CD14-positive monocyte (primary cell): Measurements from ENCODE around the gene PHYHD1. TPM values are rescaled to one million over a fixed set of nuclear protein-coding genes. Genes with fewer than 3 reads are reported as not detected.

Experiments used
- DNase-seq, 3 donors: peaks; one replicate each; pipeline ENCODE4 v3.0.0-alpha.2; 2011 to 2022
- H2AFZ ChIP-seq: 2 replicates; pipeline ENCODE4 v1.6.0; 2012; ENCODE audit warnings: mild to moderate bottlenecking, low read depth, low read length, inconsistent platforms; ENCODE audit not compliant: insufficient read depth, poor library complexity, severe bottlenecking
- H3K27ac ChIP-seq, 2 donors: 1 replicate in 1 of 2; 2 replicates in 1 of 2; pipeline ENCODE4 v1.5.1; 2012 to 2013; ENCODE audit warnings: low read length in 2 of 2, control low read depth in 1 of 2, inconsistent platforms in 1 of 2, low read depth in 1 of 2, mild to moderate bottlenecking in 1 of 2
- H3K27me3 ChIP-seq, 2 donors: one replicate each; pipeline versions ENCODE4 v1.6.0 to v1.6.1; 2011 to 2013; ENCODE audit warnings: low read length in 2 of 2; ENCODE audit not compliant: control insufficient read depth in 2 of 2, insufficient read depth in 2 of 2
- H3K36me3 ChIP-seq, 2 donors: replicated peaks in 1 of 2; 1 replicate in 1 of 2; 2 replicates in 1 of 2; pipeline versions ENCODE4 v1.5.1 to v1.6.1; 2012 to 2013; ENCODE audit warnings: low read length in 2 of 2, control low read depth in 1 of 2, inconsistent platforms in 1 of 2, mild to moderate bottlenecking in 1 of 2; ENCODE audit not compliant: insufficient read depth in 2 of 2, control insufficient read depth in 1 of 2
- H3K4me1 ChIP-seq, 2 donors: 1 replicate in 1 of 2; 2 replicates in 1 of 2; pipeline versions ENCODE4 v1.5.1 to v1.6.1; 2012 to 2013; ENCODE audit warnings: low read length in 2 of 2, control low read depth in 1 of 2, inconsistent platforms in 1 of 2, mild to moderate bottlenecking in 1 of 2, moderate library complexity in 1 of 2; ENCODE audit not compliant: insufficient read depth in 2 of 2, control insufficient read depth in 1 of 2
- H3K4me2 ChIP-seq: replicated peaks from 2 replicates; pipeline ENCODE3; 2012; ENCODE audit warnings: low read length, moderate library complexity, mild to moderate bottlenecking; ENCODE audit not compliant: poor library complexity, severe bottlenecking; ENCODE audit errors: extremely low read depth
- H3K4me3 ChIP-seq, 3 experiments: fragments of 200-600 bp in 1 of 3; sonication (generic) in 1 of 3; replicated peaks in 1 of 3; 1 replicate in 2 of 3; 2 replicates in 1 of 3; pipeline ENCODE4 v1.5.1; 2011 to 2013; ENCODE audit warnings: low read length in 3 of 3, mild to moderate bottlenecking in 3 of 3, control low read depth in 2 of 3, low read depth in 2 of 3, inconsistent platforms in 1 of 3, moderate library complexity in 1 of 3
- H3K79me2 ChIP-seq: 2 replicates; pipeline ENCODE4 v1.6.0; 2012; ENCODE audit warnings: mild to moderate bottlenecking, control low read depth, inconsistent platforms, low read length, moderate library complexity; ENCODE audit not compliant: insufficient read depth
- H3K9ac ChIP-seq: 2 replicates; pipeline ENCODE4 v1.6.0; 2017; ENCODE audit warnings: low read length, mild to moderate bottlenecking; ENCODE audit not compliant: insufficient read depth, poor library complexity, severe bottlenecking
- H3K9me3 ChIP-seq, 2 donors: replicated peaks in 1 of 2; 1 replicate in 1 of 2; 2 replicates in 1 of 2; pipeline versions ENCODE4 v1.5.1 to v1.6.1; 2012 to 2013; ENCODE audit warnings: low read length in 2 of 2, control low read depth in 1 of 2; ENCODE audit not compliant: control insufficient read depth in 1 of 2, insufficient read depth in 1 of 2
- H4K20me1 ChIP-seq: 2 replicates; pipeline ENCODE4 v1.6.0; 2012; ENCODE audit warnings: mild to moderate bottlenecking, low read length, control low read depth, moderate library complexity; ENCODE audit not compliant: insufficient read depth
- H3K27ac Mint-ChIP-seq, 7 donors: one replicate each; pipeline ENCODE4 v1.8.0; 2020; ENCODE audit warnings: mild to moderate bottlenecking in 7 of 7, mixed read lengths in 7 of 7, moderate library complexity in 6 of 7, inconsistent platforms in 2 of 7
- H3K27me3 Mint-ChIP-seq, 3 donors: one replicate each; pipeline ENCODE4 v1.8.0; 2021 to 2022; ENCODE audit warnings: low read depth in 3 of 3, mild to moderate bottlenecking in 3 of 3, mixed read lengths in 3 of 3, moderate library complexity in 3 of 3, inconsistent platforms in 1 of 3
- H3K36me3 Mint-ChIP-seq, 2 donors: one replicate each; pipeline ENCODE4 v1.8.0; 2020; ENCODE audit warnings: mixed read lengths in 2 of 2, inconsistent platforms in 1 of 2, mild to moderate bottlenecking in 1 of 2
- H3K4me1 Mint-ChIP-seq: one replicate; pipeline ENCODE4 v1.8.0; 2020; ENCODE audit warnings: mild to moderate bottlenecking, mixed read lengths
- H3K4me3 Mint-ChIP-seq, 2 donors: one replicate each; pipeline ENCODE4 v1.8.0; 2020; ENCODE audit warnings: mild to moderate bottlenecking in 2 of 2, mixed read lengths in 2 of 2, moderate library complexity in 1 of 2
- H3K9me3 Mint-ChIP-seq, 7 donors: one replicate each; pipeline ENCODE4 v1.8.0; 2020 to 2022; ENCODE audit warnings: mixed read lengths in 7 of 7, mild to moderate bottlenecking in 6 of 7, moderate library complexity in 6 of 7, inconsistent platforms in 2 of 7
- WGBS: methylation state at CpG from one replicate; pipeline ENCODE4 v1.1.5; 2013; ENCODE audit warnings: missing lambda C conversion rate; ENCODE audit not compliant: insufficient coverage; 5-methylcytosine and 5-hydroxymethylcytosine counted together
- intact Hi-C, 2 donors: fragments of 100-400 bp; cut with micrococcal nuclease; formaldehyde crosslinking; loops; one replicate each; pipeline versions ENCODE4 v1.15.0 to v1.15.1; 2023
- polyA plus RNA-seq, 3 donors: library from polyadenylated mRNA; depleted of rRNA in 1 of 3; unstranded in 2 of 3; stranded (reverse) in 1 of 3; fragments of 300-500 nt in 2 of 3; fragments of >200 nt in 1 of 3; fragmentation: Illumina TruSeq in 2 of 3; gene quantifications; 1 replicate in 2 of 3; 2 replicates in 1 of 3; pipeline ENCODE4 v1.2.3, GENCODE V29; 2012 to 2021
- TF ChIP-seq, protein P1 (sequence below): fragments of 200-600 bp; IDR thresholded peaks from one replicate; pipeline ENCODE4 v1.8.0; 2022; ENCODE audit warnings: antibody characterized with exemption, mild to moderate bottlenecking

PHYHD1 gene
- polyA plus RNA-seq, 3 donors: 0.29 TPM; not detected in 2

DNA sequence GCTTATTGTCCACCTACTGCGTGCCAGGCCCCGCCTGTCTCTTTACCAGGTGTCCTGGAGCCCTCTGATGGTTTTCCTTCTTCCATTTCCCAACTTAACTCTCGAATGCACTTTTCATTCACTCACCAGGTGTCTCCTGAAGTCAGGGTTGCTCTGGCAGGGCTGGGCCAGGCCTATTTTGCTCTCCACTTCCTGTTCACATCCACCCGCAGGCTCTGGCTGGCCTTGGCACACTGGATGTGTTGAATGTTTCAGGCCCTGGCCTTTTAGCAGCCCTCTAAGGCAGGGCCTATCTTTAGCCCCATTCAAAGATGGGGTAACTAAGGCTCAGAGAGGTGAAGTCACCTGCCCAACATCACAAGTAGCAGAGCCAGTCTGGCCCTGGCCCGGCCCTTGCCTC, 22.4 kb upstream of the PHYHD1 start:
- 68% methylated on average over 5 of the region's 5 CpGs for WGBS
- no peak overlapping the region for H3K4me3 ChIP-seq
- TF ChIP-seq, protein P1, sequence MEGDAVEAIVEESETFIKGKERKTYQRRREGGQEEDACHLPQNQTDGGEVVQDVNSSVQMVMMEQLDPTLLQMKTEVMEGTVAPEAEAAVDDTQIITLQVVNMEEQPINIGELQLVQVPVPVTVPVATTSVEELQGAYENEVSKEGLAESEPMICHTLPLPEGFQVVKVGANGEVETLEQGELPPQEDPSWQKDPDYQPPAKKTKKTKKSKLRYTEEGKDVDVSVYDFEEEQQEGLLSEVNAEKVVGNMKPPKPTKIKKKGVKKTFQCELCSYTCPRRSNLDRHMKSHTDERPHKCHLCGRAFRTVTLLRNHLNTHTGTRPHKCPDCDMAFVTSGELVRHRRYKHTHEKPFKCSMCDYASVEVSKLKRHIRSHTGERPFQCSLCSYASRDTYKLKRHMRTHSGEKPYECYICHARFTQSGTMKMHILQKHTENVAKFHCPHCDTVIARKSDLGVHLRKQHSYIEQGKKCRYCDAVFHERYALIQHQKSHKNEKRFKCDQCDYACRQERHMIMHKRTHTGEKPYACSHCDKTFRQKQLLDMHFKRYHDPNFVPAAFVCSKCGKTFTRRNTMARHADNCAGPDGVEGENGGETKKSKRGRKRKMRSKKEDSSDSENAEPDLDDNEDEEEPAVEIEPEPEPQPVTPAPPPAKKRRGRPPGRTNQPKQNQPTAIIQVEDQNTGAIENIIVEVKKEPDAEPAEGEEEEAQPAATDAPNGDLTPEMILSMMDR: no peak
- Mint-ChIP-seq H3K27me3 (no peaks in the 10 kb centered on the region), H3K9me3 (no peaks in the 10 kb centered on the region), H3K27ac (peak overlapping the region in 4 of 7 donors; percentile 30 to 72 (median 63)), H3K36me3 (peaks cover 18 to 44% of the 10 kb centered on the region in 2 donors), H3K4me1 (peaks cover 33% of the 10 kb centered on the region), H3K4me3 (no peak overlapping the region)
- H3K4me1 ChIP-seq: peaks cover 28 to 32% of the 10 kb centered on the region in 2 donors
- intact Hi-C loops: no loop called here
- peak overlapping the region in 1 of 2 donors; percentile 36 for H3K27ac ChIP-seq
- no peak overlapping the region for H3K9ac ChIP-seq
- H2AFZ ChIP-seq: no peak overlapping the region
- no peak overlapping the region for H3K4me2 ChIP-seq
- DNase-seq: no peak
- H3K36me3 ChIP-seq: peaks cover 4 to 37% of the 10 kb centered on the region in 2 donors
- H3K27me3 ChIP-seq: no peaks in the 10 kb centered on the region
- H3K79me2 ChIP-seq: peaks cover 6% of the 10 kb centered on the region
- H3K9me3 ChIP-seq: no peaks in the 10 kb centered on the region
- H4K20me1 ChIP-seq: peaks cover 20% of the 10 kb centered on the region

DNA sequence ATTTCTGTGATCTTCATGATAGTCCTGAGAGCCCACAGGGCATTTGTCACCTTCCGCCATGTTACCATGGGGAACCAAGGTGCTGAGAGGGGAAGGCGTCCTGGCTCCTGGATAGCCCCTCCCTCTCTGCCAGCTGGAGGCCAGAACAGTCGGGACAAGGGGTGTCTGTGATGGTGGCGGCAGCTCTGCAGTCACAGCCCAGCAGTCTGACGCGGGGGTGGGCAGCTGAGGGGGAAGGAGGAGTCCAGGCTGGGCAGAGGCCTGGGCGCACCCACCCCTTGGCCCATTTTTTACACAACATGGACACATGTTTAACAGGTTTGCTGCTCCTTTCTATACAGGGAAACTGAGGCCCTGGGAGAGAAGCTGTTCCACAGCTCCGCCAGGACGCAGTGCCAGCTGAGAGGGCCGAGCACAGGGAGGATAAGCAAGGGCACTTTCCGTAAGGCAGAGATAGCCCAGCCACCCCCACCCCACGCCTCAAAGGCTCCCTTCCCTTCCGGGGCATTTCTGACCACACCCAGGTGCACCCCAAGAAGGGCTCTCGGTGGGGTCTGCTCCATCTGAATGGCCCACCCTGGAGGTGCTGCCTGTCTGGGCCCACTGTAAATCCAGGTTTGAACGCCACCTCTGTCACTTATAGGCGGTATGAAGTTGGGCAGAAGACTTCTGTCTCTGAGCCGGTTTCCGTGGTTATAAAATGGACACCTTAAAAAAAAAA, 21.8 kb upstream of the PHYHD1 start:
- peak overlapping the region in 5 of 7 donors; percentile 61 to 81 (median 80) for H3K27ac Mint-ChIP-seq
- Histone ChIP-seq H3K27me3 (no peaks in the 10 kb centered on the region), H3K4me3 (no peak overlapping the region), H3K36me3 (peaks cover 2 to 31% of the 10 kb centered on the region in 2 donors), H3K4me2 (no peak overlapping the region), H3K9me3 (no peaks in the 10 kb centered on the region), H3K27ac (peak overlapping the region; percentile 16 to 36), H4K20me1 (peaks cover 20% of the 10 kb centered on the region), H3K9ac (no peak overlapping the region), H2AFZ (no peak overlapping the region), H3K79me2 (peaks cover 6% of the 10 kb centered on the region), H3K4me1 (peaks cover 28 to 32% of the 10 kb centered on the region in 2 donors)
- H3K4me1 Mint-ChIP-seq: peaks cover 33% of the 10 kb centered on the region
- WGBS: 71% methylated on average over 9 of the region's 18 CpGs
- DNase-seq: no peak
- intact Hi-C loops: no loop called here
- H3K36me3 Mint-ChIP-seq: peaks cover 16 to 39% of the 10 kb centered on the region in 2 donors
- TF ChIP-seq, protein P1: no peak
- peak overlapping the region in 1 of 2 donors; percentile 51 for H3K4me3 Mint-ChIP-seq
- no peaks in the 10 kb centered on the region for H3K9me3 Mint-ChIP-seq
- H3K27me3 Mint-ChIP-seq: no peaks in the 10 kb centered on the region
